T-helper 1 cell treated with Interleukin-12 subunit alpha and Interleukin-12 subunit beta and Interleukin-4 antibody, amounts not matched to agents 30 μg/mL and 1 μg/mL, for 36 hours (primary cell): Measurements from ENCODE around the gene IL6ST.
A peak's percentile ranks its signal among the peaks of the same experiment; 100 is the strongest.
"Not testable (repeated sequence)": the region's sequence is repeated elsewhere in the genome, so short reads cannot be mapped to it uniquely, and the experiment has no call there.

Experiments
- H3K27ac Mint-ChIP-seq: one replicate; pipeline ENCODE4 v1.8.0; 2021; ENCODE audit warnings: mild to moderate bottlenecking, mixed read lengths
- H3K27me3 Mint-ChIP-seq: one replicate; pipeline ENCODE4 v1.8.0; 2021; ENCODE audit warnings: low read depth, mixed read lengths
- H3K36me3 Mint-ChIP-seq: one replicate; pipeline ENCODE4 v1.8.0; 2021; ENCODE audit warnings: low read depth, mixed read lengths
- H3K4me1 Mint-ChIP-seq: one replicate; pipeline ENCODE4 v1.8.0; 2021; ENCODE audit warnings: low read depth, mixed read lengths
- H3K4me3 Mint-ChIP-seq: one replicate; pipeline ENCODE4 v1.8.0; 2021; ENCODE audit warnings: mild to moderate bottlenecking, moderate library complexity, mixed read lengths
- H3K9me3 Mint-ChIP-seq: one replicate; pipeline ENCODE4 v1.8.0; 2021; ENCODE audit warnings: mixed read lengths

The IL6ST gene

GRCh38 chr5:55965525-55965924, 29.2 kb downstream of the IL6ST start:
- Mint-ChIP-seq H3K4me3 (no peak overlapping the region), H3K36me3 (peaks cover 41% of the 10 kb centered on the region), H3K4me1 (peaks cover 29% of the 10 kb centered on the region), H3K9me3 (no peaks in the 10 kb centered on the region), H3K27me3 (no peaks in the 10 kb centered on the region), H3K27ac (no peak overlapping the region)

- no peak overlapping the region for H3K4me3 Mint-ChIP-seq
- peaks cover 42% of the 10 kb centered on the region for H3K36me3 Mint-ChIP-seq
- peaks cover 21% of the 10 kb centered on the region for H3K4me1 Mint-ChIP-seq
- H3K9me3 Mint-ChIP-seq, result no peaks in the 10 kb centered on the region
- peak overlapping the region; percentile 39 for H3K27ac Mint-ChIP-seq
- no peaks in the 10 kb centered on the region for H3K27me3 Mint-ChIP-seq
Observed at GRCh38 chr5:55960779-55961178, 34.0 kb downstream of the IL6ST start.

- Mint-ChIP-seq H3K27ac (no peak overlapping the region), H3K9me3 (no peaks in the 10 kb centered on the region), H3K4me1 (peaks cover 21% of the 10 kb centered on the region), H3K36me3 (peaks cover 48% of the 10 kb centered on the region), H3K27me3 (no peaks in the 10 kb centered on the region), H3K4me3 (no peak overlapping the region)
Observed at GRCh38 chr5:55959208-55959607, 35.6 kb downstream of the IL6ST start.

- H3K36me3 Mint-ChIP-seq, result peaks cover 42% of the 10 kb centered on the region
- not testable (repeated sequence) for H3K4me1 Mint-ChIP-seq, H3K27me3 Mint-ChIP-seq, H3K9me3 Mint-ChIP-seq, H3K4me3 Mint-ChIP-seq
- H3K27ac Mint-ChIP-seq, result peak overlapping the region; percentile 20
Observed at GRCh38 chr5:55941154-55941553, 53.6 kb downstream of the IL6ST start.

- H3K4me1 Mint-ChIP-seq, H3K27me3 Mint-ChIP-seq, H3K4me3 Mint-ChIP-seq, H3K9me3 Mint-ChIP-seq, H3K27ac Mint-ChIP-seq: not testable (repeated sequence)
- H3K36me3 Mint-ChIP-seq, result peaks cover 23% of the 10 kb centered on the region
Observed at GRCh38 chr5:55937598-55937997, 57.2 kb downstream of the IL6ST start.

- Mint-ChIP-seq H3K4me3 (no peak overlapping the region), H3K36me3 (peaks cover 13% of the 10 kb centered on the region), H3K27me3 (no peaks in the 10 kb centered on the region), H3K27ac (no peak overlapping the region), H3K4me1 (peaks cover 5% of the 10 kb centered on the region), H3K9me3 (no peaks in the 10 kb centered on the region)
Observed at GRCh38 chr5:55936100-55936693, 58.6 kb downstream of the IL6ST start.

- Mint-ChIP-seq H3K27me3 (no peaks in the 10 kb centered on the region), H3K4me3 (no peak overlapping the region), H3K4me1 (peaks cover 5% of the 10 kb centered on the region), H3K9me3 (no peaks in the 10 kb centered on the region), H3K27ac (no peak overlapping the region), H3K36me3 (peaks cover 10% of the 10 kb centered on the region)
Observed at GRCh38 chr5:55935371-55935770, 59.4 kb downstream of the IL6ST start.

GRCh38 chr5:55934720-55935119, 60.0 kb downstream of the IL6ST start:
- Mint-ChIP-seq H3K36me3 (peaks cover 10% of the 10 kb centered on the region), H3K4me1 (peaks cover 5% of the 10 kb centered on the region), H3K27ac (no peak overlapping the region), H3K27me3 (no peaks in the 10 kb centered on the region), H3K9me3 (no peaks in the 10 kb centered on the region), H3K4me3 (no peak overlapping the region)

GRCh38 chr5:55934115-55934613, 60.6 kb downstream of the IL6ST start:
- no peak overlapping the region for H3K4me3 Mint-ChIP-seq
- no peaks in the 10 kb centered on the region for H3K9me3 Mint-ChIP-seq
- no peak overlapping the region for H3K27ac Mint-ChIP-seq
- peaks cover 3% of the 10 kb centered on the region for H3K4me1 Mint-ChIP-seq
- H3K36me3 Mint-ChIP-seq, result peaks cover 10% of the 10 kb centered on the region
- H3K27me3 Mint-ChIP-seq, result no peaks in the 10 kb centered on the region

GRCh38 chr5:55933377-55934114, 61.2 kb downstream of the IL6ST start:
- Mint-ChIP-seq H3K4me3 (no peak overlapping the region), H3K9me3 (no peaks in the 10 kb centered on the region), H3K4me1 (peaks cover 1% of the 10 kb centered on the region), H3K27me3 (no peaks in the 10 kb centered on the region), H3K27ac (no peak overlapping the region), H3K36me3 (peaks cover 5% of the 10 kb centered on the region)

GRCh38 chr5:55932700-55933099, 62.1 kb downstream of the IL6ST start:
- no peak overlapping the region for H3K27ac Mint-ChIP-seq
- no peaks in the 10 kb centered on the region for H3K27me3 Mint-ChIP-seq
- peaks cover 1% of the 10 kb centered on the region for H3K4me1 Mint-ChIP-seq
- H3K4me3 Mint-ChIP-seq, result no peak overlapping the region
- no peaks in the 10 kb centered on the region for H3K36me3 Mint-ChIP-seq
- no peaks in the 10 kb centered on the region for H3K9me3 Mint-ChIP-seq

GRCh38 chr5:55929020-55929799, 65.6 kb downstream of the IL6ST start:
- Mint-ChIP-seq H3K27ac (no peak overlapping the region), H3K27me3 (no peaks in the 10 kb centered on the region), H3K36me3 (no peaks in the 10 kb centered on the region), H3K4me1 (no peaks in the 10 kb centered on the region), H3K9me3 (no peaks in the 10 kb centered on the region), H3K4me3 (no peak overlapping the region)

- no peaks in the 10 kb centered on the region for H3K27me3 Mint-ChIP-seq
- no peak overlapping the region for H3K27ac Mint-ChIP-seq
- peaks cover 7% of the 10 kb centered on the region for H3K4me1 Mint-ChIP-seq
- H3K9me3 Mint-ChIP-seq, result no peaks in the 10 kb centered on the region
- H3K36me3 Mint-ChIP-seq, result no peaks in the 10 kb centered on the region
- H3K4me3 Mint-ChIP-seq, result no peak overlapping the region
Observed at GRCh38 chr5:55927861-55928655, 66.7 kb downstream of the IL6ST start.

GRCh38 chr5:55926476-55926875, 68.3 kb downstream of the IL6ST start:
- Mint-ChIP-seq H3K27ac (no peak overlapping the region), H3K9me3 (no peaks in the 10 kb centered on the region), H3K36me3 (no peaks in the 10 kb centered on the region), H3K4me1 (peaks cover 10% of the 10 kb centered on the region), H3K4me3 (no peak overlapping the region), H3K27me3 (no peaks in the 10 kb centered on the region)
